GM12878 (cell line): ENCODE measurements around the gene CLDN15. TPM values are rescaled to one million over a fixed set of nuclear protein-coding genes. Genes with fewer than 3 reads are reported as not detected.

Experiments
- ATAC-seq: fragments of 200-7000 bp; cut with Tn5 transposase; 3 replicates; pipeline ENCODE4 v1.9.1; 2020; ENCODE audit warnings: mild to moderate bottlenecking, moderate library complexity
- BruUV-seq: library from RNA; stranded (reverse); fragments of 400-500 nt; replicated peaks from 2 replicates; lab custom pipeline; 2021; lab: Mats Ljungman, UMichigan
- CTCF ChIA-PET: fragments of 300-600 bp; sonication (Branson Sonifier 250); formaldehyde crosslinking; extraction: SDS; loops from one replicate; lab custom pipeline; 2021; ENCODE audit warnings: inconsistent platforms; lab: Yijun Ruan, JAX
- POLR2A ChIA-PET: fragments of 350-600 bp; formaldehyde crosslinking; extraction: SDS; loops from one replicate; lab custom pipeline; 2021; ENCODE audit warnings: inconsistent platforms; lab: Charles Lee
- RAD21 ChIA-PET: fragments of 300-600 bp; sonication (Branson Sonifier 250); formaldehyde crosslinking; loops from one replicate; lab custom pipeline; 2023; ENCODE audit warnings: antibody characterized with exemption; ENCODE audit not compliant: unreplicated experiment; lab: Charles Lee
- SMC1A ChIA-PET: fragments of 300-600 bp; sonication (Branson Sonifier 250); formaldehyde crosslinking; loops from one replicate; lab custom pipeline; 2023; ENCODE audit not compliant: unreplicated experiment, uncharacterized antibody; lab: Charles Lee
- DNase-seq: peaks from one replicate; pipeline ENCODE4 v3.0.0-alpha.2; 2011; ENCODE audit warnings: low read depth, low spot score
- FAIRE-seq: peaks from 3 replicates; lab custom pipeline; 2011; peaks lifted over from hg19 to GRCh38; lab: Jason Lieb, UNC
- H2AFZ ChIP-seq: 2 replicates; pipeline ENCODE4 v1.6.0; 2011; ENCODE audit warnings: low read depth, low read length, control low read depth; ENCODE audit not compliant: control insufficient read depth
- H3K27ac ChIP-seq: 2 replicates; pipeline ENCODE4 v1.5.1; 2011; ENCODE audit warnings: control low read depth; ENCODE audit not compliant: control insufficient read depth, insufficient read depth
- H3K27me3 ChIP-seq, 2 experiments: replicated peaks in 1 of 2; 2 replicates each; pipeline versions ENCODE4 v1.6.0 to v1.6.1; 2011; ENCODE audit warnings: low read length in 1 of 2; ENCODE audit not compliant: control insufficient read depth in 2 of 2, insufficient read depth in 2 of 2
- H3K36me3 ChIP-seq, 2 experiments: 2 replicates each; pipeline ENCODE4 v1.5.1; 2011; ENCODE audit warnings: low read length in 1 of 2; ENCODE audit not compliant: control insufficient read depth in 2 of 2, insufficient read depth in 2 of 2
- H3K4me1 ChIP-seq: 2 replicates; pipeline ENCODE4 v1.6.1; 2011; ENCODE audit warnings: mild to moderate bottlenecking, low read length, moderate library complexity, mixed read lengths; ENCODE audit not compliant: control insufficient read depth, insufficient read depth
- H3K4me2 ChIP-seq: 2 replicates; pipeline ENCODE4 v1.6.0; 2011; ENCODE audit warnings: control low read depth; ENCODE audit not compliant: control insufficient read depth, insufficient read depth
- H3K4me3 ChIP-seq: fragments of 200-600 bp; sonication (generic); 2 replicates; pipeline ENCODE4 v1.5.1; 2016
- H3K79me2 ChIP-seq: 2 replicates; pipeline ENCODE4 v1.6.0; 2011; ENCODE audit warnings: low read length; ENCODE audit not compliant: control insufficient read depth, insufficient read depth
- H3K9ac ChIP-seq: 2 replicates; pipeline ENCODE4 v1.8.0; 2011; ENCODE audit warnings: low read length, control low read depth, mixed read lengths; ENCODE audit not compliant: control insufficient read depth, insufficient read depth
- H3K9me3 ChIP-seq: replicated peaks from 3 replicates; pipeline ENCODE4 v1.5.1; 2011; ENCODE audit warnings: mild to moderate bottlenecking, low read length; ENCODE audit not compliant: control insufficient read depth, insufficient read depth
- H4K20me1 ChIP-seq: 2 replicates; pipeline ENCODE4 v1.6.0; 2011; ENCODE audit not compliant: control insufficient read depth, insufficient read depth
- CBFB ChIP-seq: IDR thresholded peaks from 2 replicates; pipeline ENCODE4 v1.6.1; 2016; ENCODE audit warnings: antibody characterized with exemption, low read depth
- CTCF ChIP-seq, 3 experiments: IDR thresholded peaks in 2 of 3; conservative IDR thresholded peaks in 1 of 3; 2 replicates each; pipeline ENCODE4 v1.5.1; 2011; ENCODE audit warnings: low read depth in 3 of 3, low read length in 3 of 3, mild to moderate bottlenecking in 3 of 3, control low read depth in 2 of 3, moderate library complexity in 2 of 3, inconsistent platforms in 1 of 3, mixed read lengths in 1 of 3; ENCODE audit not compliant: control insufficient read depth in 2 of 3, insufficient read depth in 1 of 3; ENCODE audit errors: extremely low read depth in 1 of 3
- E2F4 ChIP-seq: IDR thresholded peaks from 2 replicates; pipeline ENCODE4 v1.6.1; 2012; ENCODE audit warnings: low read depth, low read length, improper control_type of control experiment
- HDAC6 ChIP-seq: fragments of 200-600 bp; sonication (generic); IDR thresholded peaks from one replicate; pipeline ENCODE4 v1.8.0; 2017; ENCODE audit warnings: antibody characterized with exemption; ENCODE audit not compliant: unreplicated experiment
- KDM1A ChIP-seq: fragments of 200-600 bp; sonication (generic); IDR thresholded peaks from 2 replicates; pipeline ENCODE4 v1.6.1; 2016; ENCODE audit warnings: borderline replicate concordance
- KLF5 ChIP-seq: fragments of 450-650 bp; IDR thresholded peaks from 2 replicates; pipeline ENCODE4 v1.6.1; 2014; ENCODE audit warnings: mild to moderate bottlenecking; ENCODE audit not compliant: partially characterized antibody
- NR2C1 ChIP-seq: fragments of 450-650 bp; IDR thresholded peaks from 2 replicates; pipeline ENCODE4 v1.6.1; 2017; ENCODE audit warnings: antibody characterized with exemption, mild to moderate bottlenecking, moderate library complexity
- RAD21 ChIP-seq: IDR thresholded peaks from 2 replicates; pipeline ENCODE4 v1.6.1; 2011; ENCODE audit warnings: mild to moderate bottlenecking, low read depth, low read length, moderate library complexity; ENCODE audit not compliant: insufficient read depth
- WGBS: methylation state at CpG from one replicate; pipeline ENCODE4 v1.1.6; 2016; ENCODE audit warnings: low lambda C conversion rate; ENCODE audit not compliant: insufficient replicate concordance, insufficient coverage; ENCODE audit errors: missing lambda C conversion rate; 5-methylcytosine and 5-hydroxymethylcytosine counted together
- in situ Hi-C: fragments of 300-500 bp; cut with MboI; formaldehyde crosslinking; loops from 9 replicates; pipeline ENCODE4 v1.14.3; 2018; ENCODE audit warnings: mixed read lengths
- intact Hi-C: fragments of 100-400 bp; cut with micrococcal nuclease; formaldehyde crosslinking; loops from one replicate; pipeline ENCODE4 v1.14.2; 2022; ENCODE audit not compliant: unreplicated experiment
- polyA plus RNA-seq, 11 experiments: library from polyadenylated mRNA; depleted of rRNA in 4 of 11; unstranded in 6 of 11; stranded (reverse) in 5 of 11; fragments of >200 nt; fragmentation: Nextera tagmentation in 4 of 11; fragmentation: Illumina TruSeq in 1 of 11; extraction: Ambion mirVana in 4 of 11; extraction: Trizol in 1 of 11; gene quantifications; 1 replicate in 1 of 11; 2 replicates in 10 of 11; pipeline versions ENCODE4 v1.2.1 to v1.2.3, GENCODE V29; 2011 to 2016; ENCODE audit warnings: inconsistent platforms in 2 of 11, missing spikeins in 2 of 11, low read depth in 1 of 11
- total RNA-seq, 4 experiments: library from RNA; depleted of rRNA in 3 of 4; stranded (reverse); fragments of >200 nt in 3 of 4; fragmentation: Illumina TruSeq in 1 of 4; extraction: Trizol in 1 of 4; gene quantifications; 2 replicates each; pipeline versions ENCODE4 v1.2.1 to v1.2.3, GENCODE V29; 2013 to 2021

Gene CLDN15
- total and polyA plus RNA-seq, 10 of the 15 experiments (the other 5 are each of a cell fraction or from before 2014, with no cell fraction given), result 0.47 to 15.0 (median 6.6) TPM

GRCh38 chr7:101235522-101235921, 2.1 kb downstream of the CLDN15 start (continued):
- no peak for TF ChIP-seq KLF5
- TF ChIP-seq E2F4, result no peak
- TF ChIP-seq NR2C1, result no peak

- ATAC-seq (peak; percentile 25; the same call in 1 of the 3 replicates), DNase-seq (no peak)
- BruUV-seq, result no TSS peak
- in situ Hi-C loops, result no loop called here
- H3K4me3 ChIP-seq, result no peak overlapping the region
- no peaks in the 10 kb centered on the region for H3K9me3 ChIP-seq
- POLR2A ChIA-PET, result interaction anchor here (0.9 to 1.1 kb wide), 2 partner anchors 9 to 17 kb away, joined by 4 to 5 read pairs; partner anchors contain the start of gene ZNHIT1
- H3K27me3 ChIP-seq, result no peaks in the 10 kb centered on the region
- no peaks in the 10 kb centered on the region for H3K79me2 ChIP-seq
- H3K36me3 ChIP-seq, result peaks cover 0 to 12% of the 10 kb centered on the region in 2 experiments; a peak in 3 of 4 replicates
- no peak overlapping the region for H2AFZ ChIP-seq
- TF ChIP-seq RAD21 (peak; percentile 21; the same call in 1 of the 2 replicates), CTCF (IDR thresholded peaks at IDR 0.05 in 2 of 3, conservative IDR thresholded peaks at IDR 0.05 in 1 of 3; ENCODE audit: control insufficient read depth in 2 of 3, extremely low read depth in 1 of 3, insufficient read depth in 1 of 3, low read depth in 3 of 3, low read length in 3 of 3) (peak; percentile 21 to 33 (median 25); a peak in 3 of 6 replicates), KDM1A (no peak), HDAC6 (no peak), CBFB (no peak)
- TF ChIP-seq, all 136 proteins: peak for 2
- Histone ChIP-seq H3K27ac (no peak overlapping the region), H3K4me1 (no peaks in the 10 kb centered on the region), H3K9ac (no peak overlapping the region), H3K4me2 (no peak overlapping the region), H4K20me1 (no peaks in the 10 kb centered on the region)
- ChIA-PET RAD21 (no interaction called here), CTCF (interaction anchor here (0.9 to 2.5 kb wide), 5 partner anchors 10 to 50 kb away, joined by 3 to 16 read pairs (median 5); partner anchors contain the start of gene FIS1), SMC1A (interaction anchor here (1.6 kb wide), 1 partner anchor 48 kb away, joined by 3 read pairs; no protein-coding TSS in a partner anchor)
- intact Hi-C loops, result no loop called here
- WGBS, result 85% methylated on average over 11 of the region's 11 CpGs
- no peak for FAIRE-seq
Observed at GRCh38 chr7:101235050-101235449, 2.6 kb downstream of the CLDN15 start.
